Thyroid gland (tissue), 4 donors: ENCODE measurements around the gene TMIE. TPM values are rescaled to one million over a fixed set of nuclear protein-coding genes. Genes with fewer than 3 reads are reported as not detected.
"Not testable (repeated sequence)": the region's sequence is repeated elsewhere in the genome, so short reads cannot be mapped to it uniquely, and the experiment has no call there.

ENCODE experiments used
- DNase-seq, 2 donors: peaks; one replicate each; pipeline ENCODE4 v3.0.0-alpha.2; 2019
- H3K27ac ChIP-seq, 3 donors: fragments of 200-600 bp; sonication (generic); 1 replicate in 2 of 3; 2 replicates in 1 of 3; pipeline ENCODE4 v1.5.1; 2016 to 2019; ENCODE audit warnings: mild to moderate bottlenecking in 1 of 3, moderate library complexity in 1 of 3
- H3K27me3 ChIP-seq: fragments of 200-600 bp; sonication (generic); one replicate; pipeline ENCODE4 v1.5.1; 2019
- H3K36me3 ChIP-seq, 2 donors: fragments of 200-600 bp; sonication (generic); one replicate each; pipeline ENCODE4 v1.5.1; 2016 to 2019
- H3K4me1 ChIP-seq, 2 donors: fragments of 200-600 bp; sonication (generic); one replicate each; pipeline ENCODE4 v1.5.1; 2017 to 2019
- H3K4me3 ChIP-seq, 3 donors: fragments of 200-600 bp; sonication (generic); replicated peaks in 1 of 3; 1 replicate in 2 of 3; 2 replicates in 1 of 3; pipeline ENCODE4 v1.5.1; 2016; ENCODE audit warnings: mild to moderate bottlenecking in 1 of 3
- H3K9me3 ChIP-seq: fragments of 200-600 bp; sonication (generic); one replicate; pipeline ENCODE4 v1.5.1; 2017
- POLR2A ChIP-seq, 2 donors: fragments of 450-650 bp; IDR thresholded peaks; one replicate each; pipeline ENCODE4 v1.6.1; 2017; ENCODE audit warnings: antibody characterized with exemption in 2 of 2, mild to moderate bottlenecking in 2 of 2, moderate library complexity in 1 of 2
- WGBS, 2 donors: methylation state at CpG; one replicate each; pipeline ENCODE4 v1.1.5; 2017; 5-methylcytosine and 5-hydroxymethylcytosine counted together
- intact Hi-C: fragments of 100-400 bp; cut with DNase I; formaldehyde crosslinking; loops from one replicate; pipeline ENCODE4 v1.15.1; 2023
- total RNA-seq, 4 donors: library from RNA; depleted of rRNA; stranded (reverse); fragments of >200 nt; gene quantifications; one replicate each; pipeline ENCODE4 v1.2.3, GENCODE V29; 2016
- TF ChIP-seq, protein P1 (sequence below), 6 experiments: fragments of 200-600 bp in 3 of 6; fragments of 450-650 bp in 3 of 6; sonication (generic) in 3 of 6; IDR thresholded peaks; one replicate each; pipeline ENCODE4 v1.5.1; 2016 to 2019; ENCODE audit warnings: antibody characterized with exemption in 6 of 6, mild to moderate bottlenecking in 2 of 6, inconsistent platforms in 1 of 6, moderate library complexity in 1 of 6

The TMIE gene
- total RNA-seq, 4 donors from 2014 or later, result 0.83 to 1.3 (median 1.1) TPM; not detected in 1

DNA sequence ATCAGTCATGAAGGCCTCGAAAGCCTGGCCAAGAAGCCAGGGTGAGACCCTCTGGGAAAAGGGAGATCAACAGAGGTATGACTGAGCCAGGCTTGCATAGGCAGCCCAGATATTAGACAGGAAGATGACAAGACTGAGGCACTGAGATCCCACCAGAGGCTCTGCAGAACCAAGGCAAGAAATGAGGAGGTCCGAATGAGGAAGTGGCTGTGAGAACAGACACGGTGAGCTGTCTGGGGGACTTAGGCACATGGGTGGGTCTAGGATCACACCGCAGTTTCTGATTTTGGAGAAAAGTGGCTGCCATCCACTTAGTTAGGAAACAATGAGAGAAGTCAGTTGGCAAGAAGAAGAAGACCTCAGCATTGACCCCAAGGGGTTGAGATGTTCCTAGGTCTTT lies 47.9 kb downstream of the TMIE start:
- no peak for TF ChIP-seq POLR2A (IDR thresholded peaks at IDR 0.05)
- TF ChIP-seq, protein P1, sequence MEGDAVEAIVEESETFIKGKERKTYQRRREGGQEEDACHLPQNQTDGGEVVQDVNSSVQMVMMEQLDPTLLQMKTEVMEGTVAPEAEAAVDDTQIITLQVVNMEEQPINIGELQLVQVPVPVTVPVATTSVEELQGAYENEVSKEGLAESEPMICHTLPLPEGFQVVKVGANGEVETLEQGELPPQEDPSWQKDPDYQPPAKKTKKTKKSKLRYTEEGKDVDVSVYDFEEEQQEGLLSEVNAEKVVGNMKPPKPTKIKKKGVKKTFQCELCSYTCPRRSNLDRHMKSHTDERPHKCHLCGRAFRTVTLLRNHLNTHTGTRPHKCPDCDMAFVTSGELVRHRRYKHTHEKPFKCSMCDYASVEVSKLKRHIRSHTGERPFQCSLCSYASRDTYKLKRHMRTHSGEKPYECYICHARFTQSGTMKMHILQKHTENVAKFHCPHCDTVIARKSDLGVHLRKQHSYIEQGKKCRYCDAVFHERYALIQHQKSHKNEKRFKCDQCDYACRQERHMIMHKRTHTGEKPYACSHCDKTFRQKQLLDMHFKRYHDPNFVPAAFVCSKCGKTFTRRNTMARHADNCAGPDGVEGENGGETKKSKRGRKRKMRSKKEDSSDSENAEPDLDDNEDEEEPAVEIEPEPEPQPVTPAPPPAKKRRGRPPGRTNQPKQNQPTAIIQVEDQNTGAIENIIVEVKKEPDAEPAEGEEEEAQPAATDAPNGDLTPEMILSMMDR (IDR thresholded peaks at IDR 0.05), result no peak
- WGBS, 2 donors, result 87 to 93% methylated on average over 4 of the region's 4 CpGs
- H3K27ac ChIP-seq, result no peak overlapping the region
- H3K36me3 ChIP-seq, result no peaks in the 10 kb centered on the region
- no peaks in the 10 kb centered on the region for H3K27me3 ChIP-seq
- intact Hi-C loops, result no loop called here
- H3K9me3 ChIP-seq, result no peaks in the 10 kb centered on the region
- H3K4me1 ChIP-seq, result no peaks in the 10 kb centered on the region
- no peak overlapping the region for H3K4me3 ChIP-seq
- no peak for DNase-seq

DNA sequence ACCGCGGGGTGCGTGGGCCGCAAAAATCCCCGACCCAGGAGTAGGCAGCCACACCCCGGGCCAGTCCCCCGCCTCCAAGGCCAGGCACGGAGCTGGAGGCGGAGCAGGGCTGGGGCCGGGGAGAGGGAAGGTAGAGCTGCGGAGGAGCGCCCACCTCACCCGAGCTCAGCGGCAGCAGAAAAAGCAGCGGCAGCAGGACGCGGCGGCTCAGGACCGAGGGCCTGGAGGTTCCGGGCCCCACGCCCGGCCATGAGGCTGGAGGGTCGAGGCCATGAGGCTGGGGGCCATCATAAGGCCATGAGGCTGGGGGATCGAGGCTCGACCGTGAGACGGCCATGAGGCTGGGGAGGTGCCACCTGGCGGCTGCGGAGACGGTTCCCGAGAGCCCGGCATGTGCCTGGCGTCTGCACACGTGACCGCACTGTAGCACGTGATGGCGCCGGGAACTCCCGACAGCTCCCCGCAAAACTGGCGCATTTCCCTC lies 49.4 kb downstream of the TMIE start:
- H3K27ac ChIP-seq, result no peak overlapping the region
- TF ChIP-seq, protein P1 (IDR thresholded peaks at IDR 0.05), result no peak
- no peak for TF ChIP-seq POLR2A (IDR thresholded peaks at IDR 0.05)
- WGBS, 2 donors, result 96 to 97% methylated on average over 40 to 41 of the region's 41 CpGs

DNA sequence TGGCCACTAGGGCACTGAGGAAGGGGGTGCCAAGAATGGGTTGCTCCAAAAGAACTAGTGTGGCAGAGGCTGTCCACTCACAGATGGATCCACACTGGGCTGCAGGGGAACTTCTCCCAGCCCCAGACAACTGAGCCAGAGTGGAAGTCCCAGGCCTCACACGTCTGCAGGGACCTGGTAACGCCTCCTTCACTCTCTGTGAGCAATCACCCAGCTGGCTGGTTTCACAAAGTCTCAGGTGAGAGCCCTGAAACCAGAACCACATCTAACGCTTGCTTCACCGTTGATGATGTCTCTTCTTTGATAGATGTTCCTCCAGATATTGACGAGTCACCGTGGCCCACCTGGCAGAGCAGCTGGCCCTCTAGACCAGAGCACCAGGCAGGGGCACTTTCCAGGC lies 51.9 kb downstream of the TMIE start:
- H3K4me1 ChIP-seq, intact Hi-C loops, H3K27ac ChIP-seq, DNase-seq, H3K36me3 ChIP-seq, H3K4me3 ChIP-seq, H3K9me3 ChIP-seq, H3K27me3 ChIP-seq: not testable (repeated sequence)
- WGBS, 2 donors, result 87 to 88% methylated on average over 6 of the region's 6 CpGs

More for the DNA sequence above, 49.4 kb downstream of the TMIE start:
- no peaks in the 10 kb centered on the region for H3K9me3 ChIP-seq
- H3K4me3 ChIP-seq, result no peak overlapping the region
- intact Hi-C loops, result no loop called here
- H3K4me1 ChIP-seq, result no peaks in the 10 kb centered on the region
- H3K36me3 ChIP-seq, result no peaks in the 10 kb centered on the region
- no peak for DNase-seq
- no peaks in the 10 kb centered on the region for H3K27me3 ChIP-seq

DNA sequence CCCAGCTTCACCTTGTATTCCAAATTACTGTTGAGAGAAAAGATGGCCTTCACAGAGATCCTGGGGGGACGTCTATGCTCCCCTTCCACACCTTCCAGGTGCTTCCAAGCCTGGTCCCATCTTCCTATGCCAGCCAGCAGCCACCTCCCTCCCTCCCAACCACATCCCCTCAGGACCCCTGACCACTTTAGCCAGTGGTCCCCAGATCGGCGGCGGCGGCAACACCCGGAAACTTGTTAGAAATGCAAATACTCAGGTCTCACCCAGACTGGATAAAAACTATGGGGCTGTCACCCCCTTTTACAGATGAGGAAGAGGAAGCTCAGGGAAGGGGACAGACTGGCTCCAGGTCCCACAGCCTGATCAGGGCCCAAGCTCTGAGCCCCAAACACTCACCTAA lies 54.5 kb downstream of the TMIE start:
- WGBS, 2 donors, result 89 to 92% methylated on average over 6 of the region's 6 CpGs
- DNase-seq, result no peak
- Histone ChIP-seq H3K9me3 (no peaks in the 10 kb centered on the region), H3K27me3 (no peaks in the 10 kb centered on the region), H3K4me1 (no peaks in the 10 kb centered on the region), H3K36me3 (no peaks in the 10 kb centered on the region), H3K27ac (no peak overlapping the region), H3K4me3 (no peak overlapping the region)
- TF ChIP-seq, protein P1 (IDR thresholded peaks at IDR 0.05), result no peak
- TF ChIP-seq POLR2A (IDR thresholded peaks at IDR 0.05), result no peak
- intact Hi-C loops, result no loop called here

DNA sequence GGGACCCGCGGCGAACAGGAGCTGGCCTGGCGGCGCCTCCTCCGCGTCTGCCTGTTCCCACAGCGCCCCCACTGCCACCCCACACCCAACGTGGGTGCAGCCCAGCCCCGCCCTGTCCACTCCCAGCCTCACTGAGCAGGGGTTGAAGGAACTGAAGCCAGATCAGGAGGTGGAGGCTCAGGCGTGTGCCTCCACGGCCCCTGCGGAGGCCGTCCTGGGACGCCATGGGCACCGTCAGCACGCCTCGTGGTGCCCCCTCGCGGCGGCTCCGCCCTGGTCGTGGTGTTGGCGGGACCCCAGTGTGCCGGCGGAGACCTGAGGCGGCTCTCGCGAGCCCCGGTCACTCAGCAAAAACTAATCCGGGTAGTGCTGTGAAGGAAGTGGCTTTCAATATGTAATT lies 55.5 kb downstream of the TMIE start:
- H3K9me3 ChIP-seq, result no peaks in the 10 kb centered on the region
- H3K4me3 ChIP-seq, result no peak overlapping the region
- no peak for DNase-seq
- H3K36me3 ChIP-seq, result no peaks in the 10 kb centered on the region
- intact Hi-C loops, result no loop called here
- TF ChIP-seq, protein P1 (IDR thresholded peaks at IDR 0.05), result no peak
- no peak for TF ChIP-seq POLR2A (IDR thresholded peaks at IDR 0.05)
- H3K4me1 ChIP-seq, result no peaks in the 10 kb centered on the region
- no peak overlapping the region for H3K27ac ChIP-seq
- 80 to 97% methylated on average over 2 to 26 of the region's 31 CpGs for WGBS, 2 donors
- no peaks in the 10 kb centered on the region for H3K27me3 ChIP-seq
